GM19193 (cell line): ENCODE results near the gene ZNF507.

ENCODE experiments used
- POLR2A ChIP-seq: IDR thresholded peaks from 4 replicates; pipeline ENCODE4 v1.6.1; 2011; ENCODE audit not compliant: insufficient read depth, insufficient read length; ENCODE audit errors: extremely low read depth

Gene ZNF507

DNA sequence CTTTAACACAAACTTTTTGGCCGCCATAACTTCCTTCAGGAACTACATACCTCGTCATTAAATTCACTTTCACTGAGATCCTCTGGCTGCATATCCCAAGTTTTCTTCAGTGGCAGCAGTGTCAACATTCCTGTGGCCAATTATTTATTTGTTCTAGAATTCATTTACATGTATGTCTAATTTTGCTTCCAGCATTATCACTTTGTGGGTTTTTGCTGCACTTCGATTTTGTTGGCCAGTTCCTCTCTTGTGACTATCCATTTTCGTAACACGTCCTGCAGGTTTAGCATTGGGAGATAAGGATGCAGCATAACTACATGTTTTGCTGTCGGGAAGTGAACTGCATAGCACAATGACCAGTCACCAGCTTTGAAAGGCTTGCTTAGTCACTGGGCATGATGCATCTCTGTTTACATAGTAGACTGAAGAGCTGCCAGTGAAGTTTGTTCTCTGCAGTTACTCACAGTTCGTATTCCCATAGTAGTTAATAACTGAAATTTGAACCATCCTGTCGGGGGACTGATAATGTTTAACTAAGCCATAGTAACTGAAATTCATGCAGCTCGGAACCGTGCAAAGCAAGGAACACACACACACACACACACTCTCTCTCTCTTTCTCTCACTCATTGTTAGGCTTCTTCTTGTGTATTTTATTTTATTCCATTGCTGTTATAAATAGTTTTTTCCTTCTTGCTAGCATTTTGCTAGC, 28.3 kb downstream of the ZNF507 start:
- no peak for TF ChIP-seq POLR2A

DNA sequence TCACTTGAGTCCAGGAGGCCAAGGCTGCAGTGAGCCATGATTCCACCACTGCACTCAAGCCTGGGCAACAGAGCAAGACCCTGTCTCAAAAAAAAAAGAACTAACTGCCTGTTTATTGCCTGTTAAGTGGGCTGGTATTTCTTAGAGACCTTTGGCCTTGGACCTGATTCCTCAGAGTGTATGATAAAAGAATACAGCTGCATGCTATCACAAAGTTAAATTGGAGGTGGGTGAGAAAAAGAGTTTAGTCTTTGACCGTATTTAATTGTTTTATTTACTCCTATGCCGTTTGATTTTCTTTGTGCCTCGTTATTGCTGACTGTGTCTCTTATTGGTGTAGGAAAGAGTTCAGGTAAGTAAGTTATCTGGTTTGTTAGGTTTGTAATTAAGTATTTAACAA, 34.9 kb downstream of the ZNF507 start:
- TF ChIP-seq POLR2A = no peak

DNA sequence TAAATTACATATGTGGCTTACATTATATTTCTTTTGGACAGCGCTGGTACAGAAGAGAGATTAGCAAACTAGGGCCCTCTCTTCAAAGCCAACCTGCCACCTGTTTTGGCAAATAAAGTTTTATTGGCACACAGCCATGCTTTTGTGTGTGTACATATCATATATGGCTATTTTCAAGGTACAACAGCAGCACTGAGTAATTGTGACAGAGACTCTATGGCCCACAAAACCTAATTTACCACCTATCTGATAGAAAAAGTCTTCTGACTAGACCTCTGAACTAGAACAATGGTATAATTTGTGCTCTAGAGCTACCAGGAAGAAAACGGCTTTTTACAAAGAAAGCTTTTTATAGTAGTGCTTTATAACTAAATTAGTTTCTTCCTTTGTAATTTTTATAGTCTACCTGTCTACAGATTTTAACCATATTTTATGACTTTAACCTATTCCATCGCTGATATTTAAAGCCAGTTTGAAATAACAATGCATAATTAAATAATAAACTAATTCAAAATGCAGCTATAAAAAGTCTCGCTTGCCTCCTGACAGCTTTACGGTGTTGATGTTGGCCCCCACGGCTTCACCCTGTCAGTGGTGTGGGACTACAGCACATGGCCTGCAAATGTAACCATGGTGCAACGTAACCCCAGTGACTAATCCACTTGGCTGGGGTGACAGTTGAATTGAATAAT, 42.4 kb downstream of the ZNF507 start:
- TF ChIP-seq POLR2A = no peak

DNA sequence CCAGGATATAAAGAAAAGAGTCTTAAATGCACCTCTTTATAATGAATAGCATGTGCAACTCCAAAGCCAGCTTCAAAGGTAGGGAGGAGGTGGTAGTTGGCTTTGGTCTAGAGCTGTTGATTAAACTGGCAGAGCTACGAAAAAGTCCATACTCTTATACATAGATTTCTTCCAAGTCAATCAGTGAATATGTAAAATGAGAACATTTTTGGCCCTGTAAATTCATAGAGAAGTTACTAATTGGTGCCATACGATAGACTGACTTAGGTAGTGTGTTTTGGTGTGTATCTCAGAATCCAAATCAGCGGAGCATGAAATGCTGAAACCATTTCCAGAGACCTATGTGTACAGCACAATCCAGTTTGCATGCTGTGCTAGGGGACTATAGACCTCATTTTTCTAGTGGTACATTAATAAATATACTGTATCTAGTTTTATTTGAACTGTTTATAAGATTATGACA, 43.0 kb downstream of the ZNF507 start:
- TF ChIP-seq POLR2A = no peak

- no peak for TF ChIP-seq POLR2A
Observed at GRCh38 chr19:32392901-32393300, 47.5 kb downstream of the ZNF507 start.

DNA sequence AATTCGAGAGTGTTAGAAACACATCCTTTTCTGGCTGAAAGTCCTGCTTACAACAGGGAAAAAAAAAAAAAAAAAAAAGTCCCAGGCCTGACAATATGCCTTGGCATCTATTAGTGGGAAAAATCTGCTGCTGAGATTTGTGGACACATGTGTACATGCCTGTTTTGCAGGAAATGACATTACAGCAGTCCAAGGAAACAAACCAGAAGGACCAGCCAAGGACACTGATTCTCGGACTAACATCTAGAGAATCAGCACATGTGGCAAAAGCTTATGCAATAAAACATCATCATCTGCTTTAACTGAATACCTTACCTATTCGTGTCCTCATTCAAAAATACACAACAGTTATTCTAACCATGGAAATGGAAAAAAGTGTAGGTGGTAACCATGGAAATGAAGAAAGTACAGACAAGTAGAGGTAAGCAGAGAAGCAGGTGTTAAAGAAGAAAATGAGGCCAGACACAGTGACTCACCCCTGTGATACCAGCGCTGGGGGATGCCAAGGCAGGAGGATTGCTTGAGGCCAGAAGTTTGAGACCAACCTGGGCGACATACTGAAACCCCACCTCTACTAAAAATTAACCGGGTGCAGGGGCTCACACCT, 50.7 kb downstream of the ZNF507 start:
- no peak for TF ChIP-seq POLR2A

DNA sequence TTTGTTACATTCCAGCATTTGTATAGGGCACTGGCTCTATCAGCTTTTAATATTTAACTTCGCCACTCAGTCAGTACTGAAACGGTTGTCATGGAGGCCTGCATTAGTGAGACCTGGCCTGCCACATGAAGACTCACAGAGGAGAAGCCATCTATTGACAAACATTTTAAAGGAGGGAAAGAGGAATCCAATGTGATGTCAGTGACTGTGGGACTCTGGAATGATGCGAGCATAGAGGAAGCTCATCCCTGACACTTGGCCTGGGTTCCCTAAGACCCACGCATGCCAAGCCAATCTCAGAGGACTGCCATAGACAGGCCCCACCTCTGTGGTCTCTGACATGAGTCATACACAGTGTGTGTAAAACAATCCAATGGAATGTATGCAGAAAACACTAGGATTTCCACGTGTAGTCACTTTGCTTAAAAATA, 52.3 kb downstream of the ZNF507 start:
- no peak for TF ChIP-seq POLR2A

GRCh38 chr19:32401992-32402391, 56.6 kb downstream of the ZNF507 start:
- TF ChIP-seq POLR2A = no peak

DNA sequence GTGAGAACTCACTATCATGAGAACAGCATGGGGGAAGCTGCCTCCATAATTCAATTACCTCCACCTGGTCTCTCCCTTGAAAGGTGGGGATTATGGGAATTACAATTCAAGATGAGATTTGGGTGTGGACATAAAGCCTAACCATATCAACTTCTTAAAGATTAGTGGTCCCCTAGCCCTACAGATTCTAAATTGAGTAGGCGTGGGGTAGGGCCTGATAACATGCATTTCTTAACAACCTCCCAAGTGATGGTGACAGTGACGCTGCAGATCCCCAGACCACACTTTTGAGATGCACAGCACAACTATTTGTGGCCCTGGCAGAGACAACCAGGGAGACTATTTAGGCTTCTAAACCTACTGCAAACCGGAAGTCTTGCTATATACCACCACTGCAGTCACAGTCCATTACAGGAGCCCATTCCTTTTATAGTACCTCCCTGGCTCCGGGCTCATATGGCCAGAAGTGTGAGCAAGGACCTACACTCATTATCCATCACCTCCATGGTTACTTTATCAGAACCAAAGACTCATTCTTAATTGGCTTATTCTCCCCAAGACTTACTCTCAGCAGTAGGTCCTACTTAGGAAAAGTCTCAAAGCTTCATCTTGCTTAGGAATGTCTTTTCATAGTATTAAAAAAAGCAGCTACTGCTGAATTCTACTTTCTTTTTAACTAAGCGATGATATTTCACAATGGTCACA, 58.0 kb downstream of the ZNF507 start:
- no peak for TF ChIP-seq POLR2A

- no peak for TF ChIP-seq POLR2A
Observed at GRCh38 chr19:32404213-32404932, 59.0 kb downstream of the ZNF507 start.

- no peak for TF ChIP-seq POLR2A
Observed at GRCh38 chr19:32404933-32405430, 59.6 kb downstream of the ZNF507 start.

DNA sequence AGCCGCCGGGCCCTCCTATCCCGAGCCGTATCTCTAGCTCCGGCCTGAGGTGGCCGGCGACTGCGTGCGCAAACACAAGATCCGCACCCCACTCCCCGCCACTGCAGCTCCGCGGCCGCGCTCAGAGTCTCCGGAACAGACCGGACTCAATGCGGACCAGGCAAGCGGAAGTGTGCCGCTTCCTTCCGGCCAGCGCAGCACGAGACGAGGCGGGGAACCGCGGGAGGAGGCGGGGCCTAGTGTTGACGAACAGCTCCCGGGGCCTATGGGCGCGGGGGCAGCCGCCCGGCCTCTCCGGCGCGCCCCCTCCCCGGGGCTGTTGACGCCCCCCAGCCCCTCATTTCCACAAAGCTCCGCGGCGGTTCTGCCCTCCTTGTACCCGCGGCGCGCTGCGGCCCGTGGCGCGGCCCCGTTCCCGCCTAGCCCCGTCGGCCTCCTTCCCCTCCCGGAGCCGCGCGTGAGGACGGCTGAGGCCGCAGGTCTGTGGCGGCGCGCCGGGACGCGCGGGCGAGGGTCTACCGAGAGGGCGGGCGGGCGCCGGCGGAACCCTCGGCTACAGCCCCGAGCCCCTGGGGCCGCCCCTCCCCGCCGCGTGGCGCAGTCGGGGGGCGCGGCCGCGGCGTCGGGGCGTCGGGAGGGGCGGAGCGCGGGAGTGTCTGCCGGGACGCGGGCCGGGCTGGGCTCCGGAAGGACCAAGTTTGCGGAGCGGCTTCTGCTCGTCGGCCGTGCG, 60.2 kb downstream of the ZNF507 start, which contains the start of gene DPY19L3:
Gene DPY19L3 (plus strand): TSS at position 340 of the 730 bp plus-strand sequence. CDS start 2,484 bp downstream, outside the sequence.
- peak; percentile 98 for TF ChIP-seq POLR2A

DNA sequence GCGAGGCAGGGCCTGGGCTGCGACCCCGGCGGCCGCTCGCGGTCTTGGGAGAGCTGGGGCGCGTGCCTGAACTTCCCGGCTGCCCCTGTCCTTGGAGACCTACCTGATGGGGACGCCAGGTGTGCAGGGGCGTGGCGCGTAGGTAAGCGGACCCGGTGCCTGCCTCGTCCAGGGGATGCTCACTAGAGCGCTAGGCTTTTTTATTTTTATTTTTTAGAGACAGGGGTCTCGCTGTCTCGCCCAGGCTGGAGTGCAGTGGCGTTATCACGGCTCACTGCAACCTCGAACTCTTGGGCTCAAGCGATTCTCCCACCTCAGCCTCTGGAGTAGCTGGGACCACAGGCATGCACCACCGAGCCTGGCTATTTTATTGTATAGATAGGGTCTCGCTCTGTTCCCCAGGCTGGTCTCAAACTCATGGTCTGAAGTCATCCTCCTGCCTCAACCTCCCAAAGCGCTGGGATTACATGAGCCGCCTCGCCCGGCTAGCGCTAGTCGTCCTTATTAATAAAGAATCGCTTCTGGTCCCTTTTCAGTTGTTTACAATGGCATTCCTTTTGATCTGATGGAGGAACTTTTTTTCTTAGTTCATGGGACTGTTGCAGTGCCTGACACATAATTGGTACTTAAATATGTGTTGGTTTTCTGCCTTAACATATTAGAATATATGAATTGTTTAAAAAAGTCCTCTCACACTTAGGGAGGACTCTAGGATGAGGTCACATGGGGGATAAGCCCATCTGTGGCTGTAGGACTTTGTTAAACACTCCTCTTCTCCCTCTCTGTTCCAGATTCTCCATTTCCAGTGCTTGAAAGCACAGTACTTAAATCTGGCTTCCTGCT, 61.0 kb downstream of the ZNF507 start:
- TF ChIP-seq POLR2A = peak; percentile 14
